Pancreas (tissue), 10 donors: Measurements from ENCODE around the gene NF1. TPM values are rescaled to one million over a fixed set of nuclear protein-coding genes. Genes with fewer than 3 reads are reported as not detected.

Experiments used
- ATAC-seq, 4 donors: fragments of 200-7000 bp; cut with Tn5 transposase; one replicate each; pipeline versions ENCODE4 v1.8.0 to v1.9.1; 2020; ENCODE audit warnings: mild to moderate bottlenecking in 4 of 4, moderate library complexity in 4 of 4
- DNase-seq, 6 donors: peaks; one replicate each; pipeline ENCODE4 v3.0.0-alpha.2; 2020
- FAIRE-seq: peaks from 2 replicates; lab custom pipeline; 2012; peaks lifted over from hg19 to GRCh38; lab: Jason Lieb, UNC
- H3K27ac ChIP-seq, 4 donors: fragments of 200-600 bp; sonication (generic); 1 replicate in 3 of 4; 2 replicates in 1 of 4; pipeline versions ENCODE4 v1.5.0 to v1.8.0; 2020
- H3K27me3 ChIP-seq, 4 donors: fragments of 200-600 bp; one replicate each; pipeline ENCODE4 v1.8.0; 2021
- H3K36me3 ChIP-seq, 3 donors: fragments of 200-600 bp; sonication (generic) in 1 of 3; one replicate each; pipeline versions ENCODE4 v1.5.0 to v1.8.0; 2020 to 2021
- H3K4me1 ChIP-seq, 3 donors: fragments of 200-600 bp; one replicate each; pipeline ENCODE4 v1.8.0; 2021
- H3K4me3 ChIP-seq, 4 donors: fragments of 200-600 bp; sonication (generic) in 2 of 4; one replicate each; pipeline versions ENCODE4 v1.5.0 to v1.8.0; 2020 to 2021
- H3K9me3 ChIP-seq, 4 donors: fragments of 200-600 bp; one replicate each; pipeline ENCODE4 v1.8.0; 2021
- WGBS, 2 donors: extraction: QIAGEN DNeasy Blood & Tissue Kit; methylation state at CpG; one replicate each; pipeline ENCODE4 v1.1.7; 2013; 5-methylcytosine and 5-hydroxymethylcytosine counted together
- intact Hi-C, 3 donors: fragments of 100-400 bp; cut with DNase I; formaldehyde crosslinking; loops; one replicate each; pipeline versions ENCODE4 v1.11.1 to v1.14.2; 2022
- polyA plus RNA-seq, 2 donors: library from polyadenylated mRNA; stranded (reverse); fragments of 200-250 nt; gene quantifications; one replicate each; pipeline ENCODE4 v1.2.3, GENCODE V29; 2013
- total RNA-seq, 6 donors: library from RNA; stranded (reverse); fragmentation: NEBNext Ultra II Directional in 4 of 6; extraction: Animal tissue kit (Norgen Biotek cat#: 25700) in 4 of 6; gene quantifications; one replicate each; pipeline versions ENCODE4 v1.2.1 to v1.2.4, GENCODE V29; 2021 to 2023
- TF ChIP-seq, protein P1 (sequence below), 4 donors: fragments of 200-600 bp; sonication (generic) in 3 of 4; IDR thresholded peaks; one replicate each; pipeline versions ENCODE4 v1.5.0 to v1.8.0; 2021; ENCODE audit warnings: antibody characterized with exemption in 4 of 4
- donor health status: healthy with polysubstance abuse.
- donor health status: DM: no; HTN: no; CAD: no; lungs with moderate emphysema.
- donor health status: DM: no; HTN: no; CAD: no.
- donor health status: control.
- donor health status: control.
- donor health status: Bipolar disorder and iron deficiency.
- donor health status: DM: yes; HTN: yes; CAD: no.
- donor health status: DM: no; HTN: no; CAD: no.
- donor health status: DM: no; HTN: no; CAD: no.
- donor health status: DM: yes; HTN: yes; CAD: no.

Gene NF1
- total and polyA plus RNA-seq, 8 donors = 6.6 to 38.4 (median 27.8) TPM

- ATAC-seq = peak in 2 of 4 donors; percentile 29 to 50
These were observed 43.3 kb upstream of the NF1 start for GRCh38 chr17:31051506-31051905.

DNA sequence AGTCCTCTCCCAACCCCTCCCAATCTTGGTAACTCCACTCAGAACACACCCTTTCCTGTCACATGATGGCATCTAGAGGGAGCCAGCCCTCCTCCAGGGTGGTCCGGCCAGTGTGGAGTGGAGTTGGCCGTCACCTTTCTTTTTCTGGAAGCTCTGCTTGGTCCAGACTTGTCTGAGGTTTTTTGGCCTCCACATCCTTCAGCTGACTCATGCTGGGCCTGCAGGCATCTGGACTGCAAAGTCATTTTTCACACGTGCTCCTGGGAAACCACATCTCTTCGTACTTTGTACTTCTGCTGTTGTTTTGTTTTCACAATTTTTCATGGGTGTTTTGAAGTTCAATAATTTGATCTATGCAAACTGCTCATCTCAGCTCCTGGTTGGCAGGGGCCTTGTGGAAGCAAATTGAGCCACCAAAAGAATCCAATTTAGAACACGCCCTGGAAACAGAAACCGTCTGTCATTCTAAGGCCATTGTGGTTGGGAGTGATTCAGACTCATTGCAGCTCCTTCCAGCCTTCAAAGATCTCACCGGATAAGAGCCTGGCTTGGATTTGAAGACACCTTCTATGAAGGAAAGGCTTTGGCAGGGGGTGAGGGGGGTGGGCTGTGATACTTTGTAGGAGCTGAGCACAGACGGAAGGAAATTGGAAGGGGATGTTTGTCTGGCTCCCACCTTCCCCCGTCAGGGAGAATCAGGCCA, 42.4 kb upstream of the NF1 start:
- Histone ChIP-seq H3K4me3 (no peak overlapping the region), H3K4me1 (no peaks in the 10 kb centered on the region), H3K9me3 (no peaks in the 10 kb centered on the region), H3K36me3 (no peaks in the 10 kb centered on the region), H3K27ac (peak overlapping the region in 1 of 4 donors; percentile 11), H3K27me3 (no peaks in the 10 kb centered on the region)
- FAIRE-seq = no peak
- peak; percentile 71 to 86 (median 80) for ATAC-seq
- intact Hi-C loops = no loop called here
- peak in 3 of 6 donors; percentile 23 to 45 (median 43) for DNase-seq
- 75 to 79% methylated on average over 9 of the region's 9 CpGs for WGBS, 2 donors
- TF ChIP-seq, protein P1, sequence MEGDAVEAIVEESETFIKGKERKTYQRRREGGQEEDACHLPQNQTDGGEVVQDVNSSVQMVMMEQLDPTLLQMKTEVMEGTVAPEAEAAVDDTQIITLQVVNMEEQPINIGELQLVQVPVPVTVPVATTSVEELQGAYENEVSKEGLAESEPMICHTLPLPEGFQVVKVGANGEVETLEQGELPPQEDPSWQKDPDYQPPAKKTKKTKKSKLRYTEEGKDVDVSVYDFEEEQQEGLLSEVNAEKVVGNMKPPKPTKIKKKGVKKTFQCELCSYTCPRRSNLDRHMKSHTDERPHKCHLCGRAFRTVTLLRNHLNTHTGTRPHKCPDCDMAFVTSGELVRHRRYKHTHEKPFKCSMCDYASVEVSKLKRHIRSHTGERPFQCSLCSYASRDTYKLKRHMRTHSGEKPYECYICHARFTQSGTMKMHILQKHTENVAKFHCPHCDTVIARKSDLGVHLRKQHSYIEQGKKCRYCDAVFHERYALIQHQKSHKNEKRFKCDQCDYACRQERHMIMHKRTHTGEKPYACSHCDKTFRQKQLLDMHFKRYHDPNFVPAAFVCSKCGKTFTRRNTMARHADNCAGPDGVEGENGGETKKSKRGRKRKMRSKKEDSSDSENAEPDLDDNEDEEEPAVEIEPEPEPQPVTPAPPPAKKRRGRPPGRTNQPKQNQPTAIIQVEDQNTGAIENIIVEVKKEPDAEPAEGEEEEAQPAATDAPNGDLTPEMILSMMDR (IDR thresholded peaks at IDR 0.05) = no peak

More at GRCh38 chr17:31051506-31051905, 43.3 kb upstream of the NF1 start:
- intact Hi-C loops = no loop called here
- H3K36me3 ChIP-seq = no peaks in the 10 kb centered on the region
- FAIRE-seq (no peak), DNase-seq (no peak)
- no peaks in the 10 kb centered on the region for H3K9me3 ChIP-seq
- no peaks in the 10 kb centered on the region for H3K27me3 ChIP-seq
- no peak overlapping the region for H3K4me3 ChIP-seq
- WGBS, 2 donors = 85 to 87% methylated on average over 2 of the region's 2 CpGs
- H3K4me1 ChIP-seq = no peaks in the 10 kb centered on the region
- H3K27ac ChIP-seq = peak overlapping the region in 1 of 4 donors; percentile 11
- TF ChIP-seq, protein P1 (IDR thresholded peaks at IDR 0.05) = no peak

GRCh38 chr17:31053071-31053470, 41.7 kb upstream of the NF1 start:
- FAIRE-seq = no peak

GRCh38 chr17:31054761-31055160, 40.0 kb upstream of the NF1 start:
- Histone ChIP-seq H3K4me3 (no peak overlapping the region), H3K4me1 (no peaks in the 10 kb centered on the region), H3K27ac (no peak overlapping the region), H3K36me3 (no peaks in the 10 kb centered on the region), H3K9me3 (no peaks in the 10 kb centered on the region), H3K27me3 (no peaks in the 10 kb centered on the region)
- TF ChIP-seq, protein P1 (IDR thresholded peaks at IDR 0.05) = no peak
- WGBS, 2 donors = 75 to 84% methylated on average over 3 of the region's 3 CpGs
- FAIRE-seq = no peak
- intact Hi-C loops = no loop called here
- no peak for DNase-seq
- ATAC-seq = no peak

More at GRCh38 chr17:31053071-31053470, 41.7 kb upstream of the NF1 start:
- H3K27ac ChIP-seq = no peak overlapping the region
- intact Hi-C loops = no loop called here
- WGBS, 2 donors = 94 to 97% methylated on average over 4 of the region's 4 CpGs
- TF ChIP-seq, protein P1 (IDR thresholded peaks at IDR 0.05) = no peak
- ATAC-seq (no peak), DNase-seq (no peak)
- H3K27me3 ChIP-seq = no peaks in the 10 kb centered on the region
- H3K36me3 ChIP-seq = no peaks in the 10 kb centered on the region
- H3K4me1 ChIP-seq = no peaks in the 10 kb centered on the region
- no peaks in the 10 kb centered on the region for H3K9me3 ChIP-seq
- no peak overlapping the region for H3K4me3 ChIP-seq

GRCh38 chr17:31058976-31059375, 35.8 kb upstream of the NF1 start:
- Histone ChIP-seq H3K27me3 (no peaks in the 10 kb centered on the region), H3K4me3 (no peak overlapping the region), H3K9me3 (no peaks in the 10 kb centered on the region), H3K27ac (no peak overlapping the region), H3K4me1 (no peaks in the 10 kb centered on the region), H3K36me3 (no peaks in the 10 kb centered on the region)
- peak in 1 of 4 donors; percentile 39 for ATAC-seq
- TF ChIP-seq, protein P1 (IDR thresholded peaks at IDR 0.05) = no peak
- intact Hi-C loops = no loop called here
- no peak for DNase-seq
- FAIRE-seq = no peak
- 72 to 80% methylated on average over 2 of the region's 2 CpGs for WGBS, 2 donors
